ENCODE measurements around the gene MEIS3. TPM values are rescaled to one million over a fixed set of nuclear protein-coding genes. Genes with fewer than 3 reads are reported as not detected.

MEIS3 gene
- 1 to 10 TPM; 5.6 to 7.0 TPM for total RNA-seq
- long read RNA-seq, result 0 reads

GRCh38 chr19:47419030-47419783, at the start of gene MEIS3:
Gene MEIS3 (minus strand): TSS chr19:47419527. CDS start chr19:47419081, 446 bp downstream.
- DNase-seq (no peak), ATAC-seq (peak; percentile 4 to 19)
- intact Hi-C loops (cut with DNase I), result no loop called here

DNA sequence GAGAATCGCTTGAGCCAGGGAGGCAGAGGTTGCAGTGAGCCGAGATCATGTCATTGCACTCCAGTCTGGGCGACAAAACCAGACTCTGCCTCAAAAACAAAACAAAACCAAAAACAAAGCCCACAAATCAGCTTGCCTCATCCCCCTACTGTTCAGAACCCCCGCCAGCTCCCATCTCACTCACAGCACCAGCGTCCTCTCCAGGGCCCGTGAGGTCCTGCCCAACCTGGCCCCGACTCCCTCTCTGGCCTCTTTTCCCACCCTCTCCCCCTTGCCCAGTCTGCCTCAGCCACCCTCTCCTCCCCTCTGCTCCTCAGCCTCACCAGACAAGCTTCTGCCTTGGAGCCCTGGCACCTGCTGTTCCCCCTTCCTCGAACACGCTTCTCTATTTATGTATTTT, 48.6 kb upstream of the MEIS3 start:
- intact Hi-C loops (cut with DNase I), result no loop called here
- DNase-seq, result no peak
- no peak for ATAC-seq

DNA sequence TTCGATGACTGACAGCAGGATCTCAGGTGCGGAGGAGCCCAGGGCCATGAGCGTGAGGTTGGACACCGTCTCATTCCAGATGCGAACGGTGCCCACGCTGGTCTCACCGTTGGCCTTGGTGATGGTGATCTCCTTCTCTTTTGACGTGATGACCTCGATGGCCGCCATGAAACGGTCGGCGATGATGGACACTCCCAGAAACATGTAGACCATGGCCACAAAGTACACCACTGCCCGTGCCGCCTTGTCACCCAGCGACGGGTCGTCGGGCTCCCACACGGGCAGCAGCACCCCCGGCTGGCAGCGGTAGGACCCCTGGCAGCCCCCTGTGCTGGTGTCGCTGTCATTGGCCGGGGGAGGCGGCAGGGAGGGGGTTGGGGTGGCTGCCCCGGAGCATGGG, 46.6 kb upstream of the MEIS3 start:
- intact Hi-C loops (cut with DNase I), result no loop called here
- no peak for ATAC-seq
- no peak for DNase-seq

GRCh38 chr19:47464675-47465419, 45.5 kb upstream of the MEIS3 start:
- no peak for ATAC-seq
- no peak for DNase-seq
- intact Hi-C loops (cut with DNase I), result no loop called here

GRCh38 chr19:47461876-47462275, 42.5 kb upstream of the MEIS3 start:
- DNase-seq (no peak), ATAC-seq (no peak)
- intact Hi-C loops (cut with DNase I), result no loop called here

DNA sequence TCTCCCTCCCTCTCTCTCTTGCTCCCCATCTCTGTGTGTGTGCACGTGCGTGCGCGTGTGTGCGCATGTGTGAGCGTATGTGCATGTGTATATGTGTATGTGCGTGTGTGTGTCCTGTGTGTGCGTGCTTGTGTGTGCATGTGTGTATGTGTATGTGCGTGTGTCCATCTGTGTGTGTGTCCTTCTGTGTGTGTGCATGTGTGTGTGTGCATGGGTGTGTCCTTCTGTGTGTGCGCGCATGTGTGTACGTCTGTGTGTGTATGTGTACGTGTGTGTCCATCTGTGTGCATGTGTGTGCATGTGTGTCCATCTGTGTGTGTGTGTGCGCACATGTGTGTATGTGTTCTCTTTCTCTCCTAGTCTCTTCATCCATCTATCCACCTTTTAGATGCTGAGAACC, 40.1 kb upstream of the MEIS3 start:
- DNase-seq (no peak), ATAC-seq (no peak)
- intact Hi-C loops (cut with DNase I), result no loop called here

DNA sequence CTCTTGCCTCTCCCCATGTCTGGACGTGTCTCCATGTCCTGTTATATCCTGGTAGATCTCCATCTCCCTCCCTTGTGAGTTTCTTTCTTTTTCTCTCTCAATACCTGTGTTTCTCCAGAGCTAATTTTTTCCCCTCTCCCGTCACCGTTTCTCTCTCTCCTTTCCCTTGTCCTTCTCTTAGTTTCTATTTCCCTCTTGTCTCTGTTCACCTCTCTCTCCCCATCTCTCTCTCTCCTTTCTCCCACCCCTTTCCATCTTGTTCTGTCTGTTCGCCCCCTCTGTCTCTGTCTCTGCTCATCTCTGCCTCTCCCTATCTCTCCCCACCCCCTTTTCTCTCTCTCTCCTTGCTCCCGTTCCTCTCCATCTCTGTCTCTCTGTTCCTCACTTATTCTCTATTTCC, 39.3 kb upstream of the MEIS3 start:
- ATAC-seq (no peak), DNase-seq (no peak)
- intact Hi-C loops (cut with DNase I), result no loop called here

- no peak for DNase-seq
- no peak for ATAC-seq
Observed at GRCh38 chr19:47456721-47457474, 37.6 kb upstream of the MEIS3 start.

GRCh38 chr19:47450478-47450877, 31.2 kb upstream of the MEIS3 start:
- DNase-seq, result no peak
- no peak for ATAC-seq
- intact Hi-C loops (cut with DNase I), result no loop called here

More at GRCh38 chr19:47456721-47457474, 37.6 kb upstream of the MEIS3 start:
- intact Hi-C loops (cut with DNase I), result no loop called here

DNA sequence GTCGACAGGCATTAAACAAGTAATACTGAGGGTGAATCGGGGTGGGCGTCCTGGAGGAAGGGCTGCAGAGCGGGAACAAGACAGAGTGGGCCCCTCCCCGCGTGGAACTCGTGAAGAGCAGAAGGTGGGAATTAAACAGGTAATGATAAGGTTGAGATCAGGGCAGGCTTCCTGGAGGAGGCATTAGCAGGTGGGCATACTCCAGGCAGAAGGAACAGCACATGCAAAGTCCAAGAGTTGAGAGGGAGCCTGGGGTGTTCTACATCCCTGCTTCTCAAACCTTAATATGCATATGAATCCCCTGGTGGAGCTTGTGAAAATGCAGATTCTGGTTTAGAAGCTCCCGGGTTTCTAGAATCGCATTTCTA, 29.0 kb upstream of the MEIS3 start:
- ATAC-seq, result no peak
- intact Hi-C loops (cut with DNase I), result no loop called here
- no peak for DNase-seq

DNA sequence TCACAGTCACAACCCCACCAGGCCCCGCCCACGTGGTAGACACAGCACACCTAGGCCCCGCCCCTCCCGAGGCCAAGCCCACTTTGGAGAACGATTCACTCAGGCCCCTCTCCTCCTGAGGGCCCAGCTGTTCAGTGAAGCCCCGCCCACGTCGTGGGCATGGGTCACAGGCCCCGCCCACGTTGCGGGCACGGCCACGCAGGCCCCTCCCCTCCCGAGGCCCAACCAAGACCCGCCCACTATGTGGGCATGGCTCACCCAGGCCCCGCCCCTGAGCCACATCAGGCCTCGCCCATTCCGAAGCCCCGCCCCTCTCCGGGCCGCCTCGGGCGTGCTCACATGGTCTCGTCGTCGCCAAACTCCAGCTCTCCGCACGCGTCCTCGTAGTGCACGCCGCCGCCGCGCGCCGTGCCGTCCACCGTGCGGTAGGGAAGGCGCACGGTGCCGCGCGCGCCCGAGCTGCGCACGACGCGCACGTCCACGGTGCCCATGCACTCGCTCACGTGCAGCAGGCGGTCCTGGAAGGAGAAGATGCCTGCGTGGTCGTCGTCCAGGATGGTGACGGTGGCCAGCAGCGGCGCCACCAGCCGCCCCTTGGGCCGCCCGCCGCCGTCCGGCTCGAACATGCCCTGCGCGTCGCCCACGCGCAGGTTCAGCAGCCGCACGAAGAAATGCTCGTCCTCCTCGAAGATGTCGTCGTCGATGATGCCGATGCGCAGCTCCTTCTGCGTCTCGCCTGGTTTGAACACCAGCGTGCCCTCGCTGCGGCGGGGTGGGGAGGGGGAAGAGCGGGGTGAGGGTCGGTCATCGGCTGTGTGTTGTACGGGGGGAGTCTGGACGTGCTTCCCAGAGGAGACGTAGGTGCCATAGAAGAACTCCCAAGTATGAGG, 28.4 kb upstream of the MEIS3 start:
- DNase-seq (peak; percentile 52), ATAC-seq (peak; percentile 25 to 69)
- intact Hi-C loops (cut with DNase I), result no loop called here

DNA sequence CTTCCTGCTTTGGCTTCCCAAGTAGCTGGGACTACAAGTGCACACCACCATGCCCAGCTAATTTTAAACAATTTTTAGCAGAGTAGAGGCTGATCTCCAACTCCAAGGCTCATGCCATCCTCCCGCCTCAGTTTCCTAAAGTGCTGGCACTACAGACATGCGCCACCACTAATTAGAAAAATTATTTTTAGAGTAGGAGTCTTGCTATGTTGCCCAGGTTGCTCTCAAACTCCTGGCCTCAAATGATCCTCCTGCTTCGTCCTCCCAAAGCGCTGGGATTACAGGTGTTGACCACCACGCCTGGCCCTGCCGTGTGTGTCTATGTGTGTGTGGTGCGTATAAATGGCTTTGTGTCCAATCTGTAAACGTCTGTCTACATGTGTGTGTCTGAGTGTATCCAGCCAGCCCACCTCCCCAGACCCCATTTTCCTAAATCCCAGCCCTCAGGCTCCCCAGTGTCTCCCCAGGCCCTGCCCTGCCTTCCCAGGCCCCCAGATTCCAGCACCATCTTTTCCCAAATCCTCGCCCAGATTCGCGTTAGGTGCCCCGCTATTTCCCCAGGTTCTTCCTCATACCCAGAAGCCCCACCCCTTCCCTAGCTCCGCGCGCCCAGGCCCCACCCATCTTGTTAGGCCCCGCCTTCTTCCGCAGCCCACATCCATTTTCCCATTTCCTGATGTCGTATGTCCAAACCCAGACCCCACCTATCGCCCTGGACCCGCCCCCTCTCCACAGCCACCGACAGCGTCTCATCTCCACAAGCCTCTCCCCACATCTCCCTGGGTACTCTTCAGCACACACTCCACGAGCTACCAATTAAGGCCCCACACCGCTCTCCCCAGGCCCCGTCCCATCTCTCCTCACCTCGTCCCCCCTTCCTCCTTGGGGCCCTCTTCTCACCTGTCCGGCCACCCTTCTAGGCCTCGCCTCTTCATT, 27.5 kb upstream of the MEIS3 start:
- peak in 1 of 2 donors; percentile 39 for ATAC-seq
- intact Hi-C loops (cut with DNase I), result no loop called here
- DNase-seq, result no peak

DNA sequence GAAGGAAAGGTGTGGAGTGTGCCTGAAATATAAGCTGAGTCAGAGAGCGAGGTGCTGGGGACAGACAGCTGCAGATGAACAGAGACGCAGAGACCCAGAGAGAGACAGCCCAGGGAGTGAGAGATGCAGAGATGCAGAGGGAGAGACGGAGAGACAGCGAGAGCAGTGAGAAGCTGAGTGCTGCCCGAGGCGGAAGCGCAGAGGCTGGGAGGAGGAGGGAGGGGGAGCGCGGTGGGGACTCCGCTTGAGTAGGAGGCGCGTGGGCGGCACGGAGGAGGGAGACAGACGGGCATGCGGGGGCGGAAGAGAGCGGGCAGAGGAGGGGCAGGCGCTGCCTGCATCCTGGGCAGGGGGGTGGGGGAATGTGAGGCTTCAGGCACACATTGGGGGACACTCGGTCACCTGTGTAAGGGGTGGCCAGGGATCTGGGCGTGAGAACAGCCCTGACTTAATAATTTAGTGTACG, 26.6 kb upstream of the MEIS3 start:
- intact Hi-C loops (cut with DNase I), result no loop called here
- DNase-seq, result peak; percentile 54

DNA sequence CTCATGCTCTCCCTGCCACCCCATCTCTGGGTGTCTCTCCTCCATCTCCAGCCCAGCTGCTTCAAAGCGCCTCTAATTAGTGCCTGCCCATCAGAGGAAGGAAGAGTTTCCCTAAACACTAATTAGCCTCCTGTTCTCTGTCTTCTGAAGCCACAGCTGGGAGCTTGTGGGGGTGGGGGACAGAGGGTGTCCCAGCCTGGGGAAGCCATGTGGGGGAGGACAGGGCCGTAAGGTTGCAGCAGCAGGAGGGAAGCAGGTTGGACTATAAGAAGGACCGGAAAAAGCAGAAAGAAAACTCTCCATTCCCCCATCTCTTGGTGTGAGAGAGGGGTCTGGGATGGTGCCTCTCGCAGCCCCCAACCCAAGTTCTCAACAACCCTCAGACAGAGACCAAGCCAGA, 26.2 kb upstream of the MEIS3 start:
- intact Hi-C loops (cut with DNase I), result no loop called here
- DNase-seq (no peak), ATAC-seq (no peak)

More for the DNA sequence above, 26.6 kb upstream of the MEIS3 start:
- ATAC-seq, result peak; percentile 43 to 54

GRCh38 chr19:47444388-47444821, 25.1 kb upstream of the MEIS3 start:
- no peak for DNase-seq
- intact Hi-C loops (cut with DNase I), result no loop called here

GRCh38 chr19:47443331-47443730, 24.0 kb upstream of the MEIS3 start:
- DNase-seq (no peak), ATAC-seq (no peak)
- intact Hi-C loops (cut with DNase I), result no loop called here

More at GRCh38 chr19:47444388-47444821, 25.1 kb upstream of the MEIS3 start:
- ATAC-seq, result no peak

GRCh38 chr19:47438793-47439220, 19.5 kb upstream of the MEIS3 start:
- ATAC-seq (no peak), DNase-seq (no peak)
- intact Hi-C loops (cut with DNase I), result loop anchor here (2.0 to 10.0 kb wide), 3 partner anchors 78 to 268 kb away; partner anchors contain the start of genes BICRA (in 1 of the 2) and NAPA (in 1 of the 2)

All from left cardiac atrium (tissue), 4 donors.